GM10847 (cell line): Measurements from ENCODE around the gene PPM1N.

Experiments
- POLR2A ChIP-seq: IDR thresholded peaks from 2 replicates; pipeline ENCODE4 v1.6.1; 2011; ENCODE audit not compliant: insufficient read length; ENCODE audit errors: extremely low read depth

PPM1N gene

DNA sequence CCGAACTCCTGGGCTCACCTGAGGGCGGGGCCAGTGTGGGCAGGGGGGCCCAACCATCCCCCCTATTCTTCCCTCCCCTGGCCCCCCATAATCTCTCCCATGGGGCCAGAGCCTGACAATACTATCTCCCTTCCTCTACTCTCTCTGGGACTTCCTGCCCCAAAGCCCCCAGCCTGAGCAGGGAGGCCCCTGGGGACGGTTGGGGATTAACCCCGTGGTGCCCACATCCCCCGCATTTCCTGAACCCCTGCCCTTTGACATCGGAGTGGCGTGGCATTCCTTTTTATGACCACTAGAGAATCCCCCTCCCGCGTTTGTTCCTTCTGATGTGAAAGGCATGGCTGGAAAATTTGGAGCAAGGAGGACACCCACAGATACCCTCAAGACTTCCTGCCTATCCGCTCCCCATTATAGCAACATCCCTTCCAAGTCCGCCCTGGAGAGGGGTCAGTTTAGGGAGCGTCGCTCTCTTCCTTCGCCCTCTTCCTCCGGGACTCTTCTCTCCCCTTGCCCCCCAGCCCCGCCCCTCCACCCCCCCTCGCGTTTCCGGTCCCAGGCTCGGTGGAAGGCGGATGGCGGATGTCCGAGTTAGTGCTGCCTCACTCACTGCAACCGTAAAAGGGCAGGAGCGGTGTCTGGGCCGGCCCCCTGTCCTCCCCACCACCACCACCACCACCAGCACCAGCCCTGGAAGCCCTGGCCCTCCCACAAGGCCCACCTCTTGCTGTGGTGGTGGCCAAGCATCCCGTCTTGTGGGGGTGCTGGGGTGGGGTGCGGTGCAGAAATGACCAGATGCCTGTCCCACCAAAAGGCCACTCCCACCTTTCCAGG, 10.8 kb downstream of the PPM1N start:
- TF ChIP-seq POLR2A: peak; percentile 27

DNA sequence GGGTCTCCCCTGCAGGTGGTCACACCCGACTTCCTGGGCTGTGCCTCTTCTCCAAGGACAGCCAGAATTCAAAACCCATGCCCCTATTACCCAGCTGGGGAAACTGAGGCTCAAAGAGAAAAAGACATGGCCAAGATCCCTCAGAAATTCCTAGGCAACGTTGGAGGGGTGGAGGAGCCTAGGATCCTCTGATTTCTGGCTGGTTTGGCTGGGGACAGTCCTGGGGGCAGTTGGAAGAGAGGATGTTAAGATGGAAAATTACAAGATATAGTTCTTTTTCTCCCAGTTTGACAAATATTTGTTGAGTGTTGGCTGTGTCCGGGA, 11.4 kb downstream of the PPM1N start:
- no peak for TF ChIP-seq POLR2A

DNA sequence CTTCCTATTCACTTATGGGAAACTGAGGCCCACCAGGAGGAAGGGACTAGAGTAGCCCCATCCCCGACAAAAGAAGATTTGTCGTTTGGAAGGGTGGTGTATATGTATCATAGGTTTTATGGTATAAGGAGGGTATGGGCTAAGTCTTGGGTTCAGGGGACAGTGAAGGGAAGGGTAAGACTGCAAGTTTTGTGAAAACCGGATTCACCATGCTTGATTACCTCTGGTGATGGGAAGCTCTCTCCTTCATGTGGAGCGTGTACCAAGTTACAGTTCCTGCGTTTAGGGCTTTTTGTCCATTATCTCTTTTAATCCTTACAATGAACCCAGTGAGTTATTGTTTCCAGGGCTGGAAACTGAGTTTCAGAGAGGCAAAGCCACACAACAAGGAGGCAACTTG, 12.8 kb downstream of the PPM1N start:
- no peak for TF ChIP-seq POLR2A

DNA sequence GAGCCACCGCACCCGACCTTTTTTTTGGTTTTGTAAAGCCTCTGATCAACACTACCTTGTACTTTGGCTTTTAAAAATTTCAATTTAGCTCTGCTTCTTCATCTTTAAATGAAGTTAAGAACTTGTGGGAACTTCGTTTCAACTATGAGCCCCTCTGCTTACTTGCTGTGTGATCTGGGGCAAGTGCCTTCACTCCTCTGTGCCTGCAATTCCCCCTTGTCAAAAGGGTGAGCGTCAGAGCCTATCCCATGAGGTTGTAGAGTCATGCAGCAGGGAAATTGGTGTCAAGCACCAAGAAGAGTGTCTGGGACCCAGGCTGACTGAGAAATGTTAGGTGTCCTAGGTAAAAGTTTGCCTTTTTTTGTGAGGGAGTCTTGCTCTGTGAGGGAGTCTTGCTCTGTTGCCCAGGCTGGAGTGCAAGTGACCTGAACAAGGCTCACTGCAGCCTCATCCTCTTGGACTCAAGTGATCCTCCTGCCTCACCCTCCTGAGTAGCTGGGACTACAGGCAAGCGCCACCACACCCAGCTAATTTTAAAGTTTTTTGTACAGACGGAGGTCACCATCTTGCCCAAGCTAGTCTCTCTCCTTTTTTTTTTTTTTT, 14.7 kb downstream of the PPM1N start:
- no peak for TF ChIP-seq POLR2A

DNA sequence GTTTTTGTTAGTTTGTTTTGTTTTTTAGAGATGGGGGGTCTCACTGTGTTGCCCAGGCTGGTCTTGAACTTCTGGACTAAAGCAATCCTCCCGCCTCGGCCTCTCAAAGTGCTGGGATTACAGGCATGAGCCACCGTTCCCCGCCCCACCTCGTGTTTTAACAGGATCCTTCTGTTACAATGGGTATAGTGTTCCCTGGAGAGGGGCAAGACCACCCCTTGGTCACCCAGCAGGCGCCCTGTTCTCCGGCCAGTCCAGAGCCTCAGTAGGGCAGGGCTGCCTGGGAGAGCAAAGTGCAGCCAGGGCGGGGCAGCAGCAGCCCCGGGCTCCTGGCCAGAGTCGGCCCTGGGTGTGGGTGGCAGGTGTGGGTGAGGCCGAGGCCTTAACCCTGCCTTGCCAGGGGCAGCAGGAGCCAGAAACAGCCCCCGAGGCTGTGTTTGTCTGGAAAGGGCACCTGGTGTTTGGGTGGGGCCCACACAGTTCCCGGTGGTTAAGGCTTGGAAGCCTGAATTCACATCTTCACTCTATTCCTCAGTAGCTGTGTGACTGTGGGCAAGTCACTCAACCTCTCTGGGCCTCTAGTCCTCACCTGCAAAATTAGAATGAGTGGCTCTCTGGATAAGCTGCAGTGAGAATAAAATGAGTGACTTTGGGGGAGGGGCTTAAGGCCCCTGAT, 16.3 kb downstream of the PPM1N start:
- TF ChIP-seq POLR2A: no peak

- no peak for TF ChIP-seq POLR2A
These were observed 16.9 kb downstream of the PPM1N start for GRCh38 chr19:45515081-45515624.

DNA sequence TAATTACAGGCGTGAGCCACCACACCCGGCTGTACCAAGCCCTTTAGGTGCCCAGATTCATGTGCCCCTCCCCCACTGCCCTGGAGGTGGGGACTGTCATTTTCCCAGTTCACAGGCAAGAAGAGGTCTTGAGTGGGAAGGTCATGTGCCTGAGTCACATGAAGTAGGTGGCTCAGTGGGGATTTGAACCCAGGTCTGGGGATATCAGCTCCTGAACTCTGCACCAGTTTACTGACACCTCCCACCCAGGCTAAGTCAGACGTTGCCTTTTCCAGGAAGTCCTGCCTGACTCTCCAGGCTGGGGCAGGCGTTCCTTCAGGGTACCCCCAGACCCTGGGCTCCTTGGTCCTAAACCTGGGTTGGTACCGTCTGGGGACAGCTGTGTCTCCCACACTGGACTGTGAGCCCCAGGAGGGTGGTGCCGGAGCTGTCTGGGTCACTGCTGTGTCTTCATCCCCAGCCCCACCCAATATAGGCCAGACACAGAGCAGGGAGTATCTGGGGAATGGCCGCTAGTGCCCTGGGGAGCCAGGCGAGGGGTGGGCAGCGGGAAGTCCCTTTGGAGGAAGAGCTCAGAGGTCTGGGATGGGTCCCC, 17.7 kb downstream of the PPM1N start:
- no peak for TF ChIP-seq POLR2A

GRCh38 chr19:45517238-45517637, 19.0 kb downstream of the PPM1N start:
- TF ChIP-seq POLR2A: no peak

- TF ChIP-seq POLR2A: no peak
These were observed 19.6 kb downstream of the PPM1N start for GRCh38 chr19:45517641-45518468.

DNA sequence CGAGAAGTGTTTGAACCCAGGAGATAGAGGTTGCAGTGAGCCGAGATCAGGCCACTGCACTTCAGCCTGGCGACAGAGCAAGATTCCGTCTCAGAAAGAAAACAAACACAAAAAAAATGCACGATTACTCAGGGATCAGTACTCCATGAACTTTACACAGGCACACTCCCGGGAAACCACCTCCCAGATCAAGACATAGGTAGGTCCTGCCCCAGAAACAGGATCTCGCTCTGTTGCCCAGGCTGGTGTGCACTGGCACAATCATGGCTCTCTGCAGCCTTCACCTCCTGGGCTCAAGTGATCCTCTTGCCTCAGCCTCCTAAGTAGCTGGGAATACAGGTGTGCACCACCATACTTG, 20.2 kb downstream of the PPM1N start:
- no peak for TF ChIP-seq POLR2A

DNA sequence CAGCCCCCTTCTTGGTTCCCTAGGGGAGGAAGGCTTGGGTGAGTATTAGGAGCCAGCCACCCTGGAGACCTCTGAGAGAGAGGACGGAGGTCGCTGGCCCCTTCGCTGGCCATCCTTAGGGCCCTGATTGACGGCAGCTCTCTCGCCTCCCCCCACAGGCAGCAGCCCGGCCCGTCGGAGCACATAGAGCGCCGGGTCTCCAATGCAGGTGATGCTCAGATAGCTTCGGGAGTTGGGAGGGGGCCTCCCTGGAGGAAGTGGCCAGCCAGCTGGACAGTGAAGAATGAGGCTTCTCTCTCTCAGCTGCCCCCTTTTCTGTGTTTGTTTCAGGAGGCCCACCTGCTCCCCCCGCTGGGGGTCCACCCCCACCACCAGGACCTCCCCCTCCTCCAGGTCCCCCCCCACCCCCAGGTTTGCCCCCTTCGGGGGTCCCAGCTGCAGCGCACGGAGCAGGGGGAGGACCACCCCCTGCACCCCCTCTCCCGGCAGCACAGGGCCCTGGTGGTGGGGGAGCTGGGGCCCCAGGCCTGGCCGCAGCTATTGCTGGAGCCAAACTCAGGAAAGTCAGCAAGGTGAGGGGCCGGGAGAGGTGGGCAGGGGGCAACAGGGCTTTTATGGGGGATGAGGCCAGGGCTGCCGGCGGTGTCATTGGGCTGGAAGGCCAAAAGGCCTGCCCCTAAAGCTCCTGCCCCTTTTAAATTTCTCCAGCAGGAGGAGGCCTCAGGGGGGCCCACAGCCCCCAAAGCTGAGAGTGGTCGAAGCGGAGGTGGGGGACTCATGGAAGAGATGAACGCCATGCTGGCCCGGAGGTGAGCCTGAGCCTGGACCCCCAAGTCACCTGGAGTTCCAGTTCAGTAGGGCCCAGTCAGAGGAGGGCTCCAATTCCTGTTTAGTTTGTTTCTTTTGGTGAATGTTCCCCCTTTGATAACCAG, 24.0 kb downstream of the PPM1N start:
- TF ChIP-seq POLR2A: no peak

DNA sequence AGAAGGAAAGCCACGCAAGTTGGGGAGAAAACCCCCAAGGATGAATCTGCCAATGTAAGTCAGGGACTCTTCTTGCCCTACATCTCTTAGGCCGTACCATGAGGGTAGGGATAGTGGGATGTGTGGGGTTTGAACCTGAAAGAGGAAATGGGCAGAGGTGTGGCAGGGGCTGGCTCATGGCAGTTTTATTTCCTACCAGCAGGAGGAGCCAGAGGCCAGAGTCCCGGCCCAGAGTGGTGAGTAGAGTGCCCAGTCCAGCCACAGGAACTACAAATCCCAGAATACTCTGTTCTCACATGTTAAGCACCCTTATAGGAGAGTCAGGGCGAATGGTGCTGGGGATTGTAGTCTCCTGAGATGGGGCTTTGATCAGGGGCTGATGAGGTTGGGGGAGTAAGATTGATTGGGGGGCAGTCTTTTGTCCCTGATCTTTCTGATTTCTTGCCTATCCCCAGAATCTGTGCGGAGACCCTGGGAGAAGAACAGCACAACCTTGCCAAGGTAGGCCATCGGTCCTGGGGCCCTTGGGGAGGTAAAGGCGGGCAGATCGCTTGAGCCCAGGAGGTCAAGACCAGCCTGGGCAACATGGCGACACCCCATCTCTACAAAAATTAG, 25.5 kb downstream of the PPM1N start:
- no peak for TF ChIP-seq POLR2A

- TF ChIP-seq POLR2A: no peak
These were observed 26.4 kb downstream of the PPM1N start for GRCh38 chr19:45524575-45525129.
